Measurements from ENCODE around the gene KRT86.

DNA sequence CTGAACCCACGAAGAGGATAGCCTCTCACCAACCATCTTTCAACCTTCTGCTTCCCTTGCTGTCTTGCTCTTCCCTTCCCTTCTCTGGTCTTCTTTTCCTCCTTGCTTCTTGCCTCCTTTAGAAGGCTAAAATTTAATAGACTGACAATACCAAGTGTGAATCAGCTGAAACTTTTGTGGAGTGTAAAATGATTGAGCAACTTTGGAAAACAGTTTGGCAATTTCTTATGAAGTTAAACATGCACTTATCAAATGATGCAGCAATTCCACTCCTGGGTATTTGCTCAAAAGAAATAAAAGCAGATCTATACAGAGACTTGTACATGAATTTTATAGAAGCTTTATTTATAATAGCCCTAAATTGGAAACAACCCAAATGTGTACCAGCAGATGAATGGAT, 3.3 kb upstream of the KRT86 start:
- TF ChIP-seq CTCF (IDR thresholded peaks at IDR 0.05; ENCODE audit: low read length) (no peak), EZH2 (optimal IDR thresholded peaks at IDR 0.05; ENCODE audit: low read depth, low read length) (no peak)

All from MM.1S (cell line).